Upper lobe of left lung (tissue), 6 donors: ENCODE measurements around the gene DNAJC5G. TPM values are rescaled to one million over a fixed set of nuclear protein-coding genes. Genes with fewer than 3 reads are reported as not detected.

Experiments
- ATAC-seq, 2 donors: fragments of 200-7000 bp; cut with Tn5 transposase; one replicate each; pipeline ENCODE4 v1.9.1; 2022; ENCODE audit warnings: mild to moderate bottlenecking in 2 of 2, moderate library complexity in 2 of 2; ENCODE audit not compliant: low FRiP score in 2 of 2
- DNase-seq, 2 donors: peaks; one replicate each; pipeline ENCODE4 v3.0.0-alpha.2; 2019 to 2020
- H3K27ac ChIP-seq, 4 donors: fragments of 200-600 bp; sonication (generic); one replicate each; pipeline ENCODE4 v1.5.1; 2016 to 2019
- H3K27me3 ChIP-seq, 4 donors: fragments of 200-600 bp; sonication (generic); one replicate each; pipeline ENCODE4 v1.5.1; 2017 to 2019
- H3K36me3 ChIP-seq, 4 donors: fragments of 200-600 bp; sonication (generic); one replicate each; pipeline ENCODE4 v1.5.1; 2016 to 2019
- H3K4me1 ChIP-seq, 4 donors: fragments of 200-600 bp; sonication (generic); one replicate each; pipeline ENCODE4 v1.5.1; 2018 to 2019
- H3K4me3 ChIP-seq, 4 donors: fragments of 200-600 bp; sonication (generic); one replicate each; pipeline ENCODE4 v1.5.1; 2017 to 2019; ENCODE audit warnings: mild to moderate bottlenecking in 2 of 4, moderate library complexity in 1 of 4
- H3K9me3 ChIP-seq, 4 donors: fragments of 200-600 bp; sonication (generic); one replicate each; pipeline ENCODE4 v1.5.1; 2018 to 2019
- CTCF ChIP-seq, 6 experiments: fragments of 450-650 bp in 4 of 6; fragments of 200-600 bp in 2 of 6; sonication (generic) in 2 of 6; IDR thresholded peaks; one replicate each; pipeline ENCODE4 v1.5.1; 2016 to 2019; ENCODE audit warnings: antibody characterized with exemption in 6 of 6
- EP300 ChIP-seq, 4 donors: sonication (generic); formaldehyde crosslinking; IDR thresholded peaks; one replicate each; pipeline ENCODE4 v1.5.1; 2017; ENCODE audit warnings: antibody characterized with exemption in 4 of 4, control low read depth in 2 of 4
- POLR2A ChIP-seq, 4 donors: fragments of 450-650 bp; IDR thresholded peaks; one replicate each; pipeline ENCODE4 v1.5.1; 2016 to 2017; ENCODE audit warnings: antibody characterized with exemption in 4 of 4, mild to moderate bottlenecking in 2 of 4
- POLR2AphosphoS5 ChIP-seq, 2 donors: sonication (generic); formaldehyde crosslinking; IDR thresholded peaks; one replicate each; pipeline ENCODE4 v1.5.1; 2017; ENCODE audit warnings: antibody characterized with exemption in 2 of 2
- WGBS, 2 donors: methylation state at CpG; one replicate each; pipeline ENCODE4 v1.1.5; 2017 to 2018; 5-methylcytosine and 5-hydroxymethylcytosine counted together
- total RNA-seq, 6 donors: library from RNA; depleted of rRNA in 4 of 6; stranded (reverse); fragments of >200 nt in 4 of 6; gene quantifications; one replicate each; pipeline versions ENCODE4 v1.1.0 to v1.2.1, GENCODE V29; 2016 to 2021
- donor health status: DM: no; HTN: no; CAD: no; lungs with moderate emphysema.
- donor health status: DM: no; HTN: yes; CAD: no; lungs with severe emphysema.

Gene DNAJC5G
- total RNA-seq, 6 donors from 2014 or later = not detected

- TF ChIP-seq POLR2AphosphoS5 (IDR thresholded peaks at IDR 0.05) = no peak
- no peak for TF ChIP-seq EP300 (IDR thresholded peaks at IDR 0.05)
- no peak for TF ChIP-seq CTCF (IDR thresholded peaks at IDR 0.05)
- no peak for TF ChIP-seq POLR2A (IDR thresholded peaks at IDR 0.05)
- no peak overlapping the region for H3K27ac ChIP-seq
- H3K4me3 ChIP-seq = peak overlapping the region in 2 of 4 donors; percentile 9 to 10
- WGBS, 2 donors = 2 to 5% methylated on average over 7 to 13 of the region's 51 CpGs
- H3K9me3 ChIP-seq = no peaks in the 10 kb centered on the region
- peaks cover 0 to 27% (median 15%) of the 10 kb centered on the region in 4 donors for H3K27me3 ChIP-seq
- peaks cover 20 to 31% (median 24%) of the 10 kb centered on the region in 4 donors for H3K4me1 ChIP-seq
- peaks cover 0 to 24% (median under 1%) of the 10 kb centered on the region in 4 donors for H3K36me3 ChIP-seq
- ATAC-seq (peak in 1 of 2 donors; percentile 6), DNase-seq (peak in 1 of 2 donors; percentile 82)
Measured at GRCh38 chr2:27306573-27307286, 31.5 kb downstream of the DNAJC5G start.

- no peak for ATAC-seq
- Histone ChIP-seq H3K9me3 (no peaks in the 10 kb centered on the region), H3K4me3 (no peak overlapping the region), H3K27me3 (peaks cover 0 to 27% (median 15%) of the 10 kb centered on the region in 4 donors), H3K36me3 (peaks cover 0 to 28% (median 3%) of the 10 kb centered on the region in 4 donors), H3K27ac (no peak overlapping the region), H3K4me1 (peaks cover 20 to 31% (median 24%) of the 10 kb centered on the region in 4 donors)
- 14 to 16% methylated on average over 3 to 13 of the region's 14 CpGs for WGBS, 2 donors
- TF ChIP-seq POLR2AphosphoS5 (IDR thresholded peaks at IDR 0.05) (no peak), CTCF (IDR thresholded peaks at IDR 0.05) (no peak), POLR2A (IDR thresholded peaks at IDR 0.05) (no peak), EP300 (IDR thresholded peaks at IDR 0.05) (no peak)
- DNase-seq = no peak
Measured at GRCh38 chr2:27307287-27307544, 32.0 kb downstream of the DNAJC5G start.

GRCh38 chr2:27307545-27308358 lies 32.5 kb downstream of the DNAJC5G start:
- Histone ChIP-seq H3K27me3 (peaks cover 0 to 27% (median 15%) of the 10 kb centered on the region in 4 donors), H3K27ac (no peak overlapping the region), H3K4me3 (no peak overlapping the region), H3K36me3 (peaks cover 0 to 28% (median 3%) of the 10 kb centered on the region in 4 donors), H3K9me3 (no peaks in the 10 kb centered on the region), H3K4me1 (peaks cover 20 to 28% (median 24%) of the 10 kb centered on the region in 4 donors)
- 8 to 21% methylated on average over 14 to 57 of the region's 75 CpGs for WGBS, 2 donors
- ATAC-seq = no peak
- DNase-seq = peak in 1 of 2 donors; percentile 80
- TF ChIP-seq POLR2A (IDR thresholded peaks at IDR 0.05) = no peak
- no peak for TF ChIP-seq CTCF (IDR thresholded peaks at IDR 0.05)
- TF ChIP-seq POLR2AphosphoS5 (IDR thresholded peaks at IDR 0.05) = no peak
- no peak for TF ChIP-seq EP300 (IDR thresholded peaks at IDR 0.05)

GRCh38 chr2:27308359-27308881 lies 33.2 kb downstream of the DNAJC5G start, which contains the start of gene UCN:
TSS of gene UCN (minus strand) at chr2:27308445. CDS start at chr2:27307895, 550 bp downstream.
- WGBS, 2 donors = 55 to 67% methylated on average over 4 to 25 of the region's 25 CpGs
- DNase-seq (peak in 1 of 2 donors; percentile 80), ATAC-seq (no peak)
- Histone ChIP-seq H3K9me3 (no peaks in the 10 kb centered on the region), H3K4me1 (peaks cover 15 to 23% (median 21%) of the 10 kb centered on the region in 4 donors), H3K36me3 (peaks cover 0 to 28% (median 3%) of the 10 kb centered on the region in 4 donors), H3K27me3 (peaks cover 0 to 27% (median 15%) of the 10 kb centered on the region in 4 donors), H3K27ac (no peak within 1 kb of the TSS), H3K4me3 (no peak within 1 kb of the TSS)
- TF ChIP-seq POLR2AphosphoS5 (IDR thresholded peaks at IDR 0.05) (no peak), POLR2A (IDR thresholded peaks at IDR 0.05) (no peak), EP300 (IDR thresholded peaks at IDR 0.05) (no peak), CTCF (IDR thresholded peaks at IDR 0.05) (no peak)
